Mucosa of descending colon (tissue), 3 donors: ENCODE results near the gene CST6. TPM values are rescaled to one million over a fixed set of nuclear protein-coding genes. Genes with fewer than 3 reads are reported as not detected.
A peak's percentile ranks its signal among the peaks of the same experiment; 100 is the strongest.
"Not testable (repeated sequence)": the region's sequence is repeated elsewhere in the genome, so short reads cannot be mapped to it uniquely, and the experiment has no call there.

Source experiments
- ATAC-seq: fragments of 200-7000 bp; cut with Tn5 transposase; one replicate; pipeline ENCODE4 v1.9.1; 2020; ENCODE audit warnings: mild to moderate bottlenecking, moderate library complexity
- DNase-seq, 3 donors: peaks; one replicate each; pipeline ENCODE4 v3.0.0-alpha.2; 2020
- H3K36me3 ChIP-seq: fragments of 200-600 bp; one replicate; pipeline ENCODE4 v1.8.0; 2021; ENCODE audit warnings: low read depth, mild to moderate bottlenecking
- H3K4me1 ChIP-seq: fragments of 200-600 bp; one replicate; pipeline ENCODE4 v1.8.0; 2021; ENCODE audit warnings: low read depth, mild to moderate bottlenecking
- H3K4me3 ChIP-seq: fragments of 200-600 bp; one replicate; pipeline ENCODE4 v1.8.0; 2021; ENCODE audit warnings: mild to moderate bottlenecking
- H3K9me3 ChIP-seq: fragments of 200-600 bp; one replicate; pipeline ENCODE4 v1.8.0; 2021; ENCODE audit warnings: mild to moderate bottlenecking
- intact Hi-C, 2 donors: fragments of 100-400 bp; cut with DNase I in 1 of 2; cut with micrococcal nuclease in 1 of 2; formaldehyde crosslinking; loops; one replicate each; pipeline versions ENCODE4 v1.11.0 to v1.11.1; 2022; cut with DNase I, micrococcal nuclease
- total RNA-seq, 3 donors: library from RNA; stranded (reverse); fragmentation: NEBNext Ultra II Directional in 2 of 3; extraction: Animal tissue kit (Norgen Biotek cat#: 25700) in 2 of 3; gene quantifications; one replicate each; pipeline versions ENCODE4 v1.2.1 to v1.2.4, GENCODE V29; 2021 to 2023
- TF ChIP-seq, protein P1 (sequence below): fragments of 200-600 bp; IDR thresholded peaks from one replicate; pipeline ENCODE4 v1.8.0; 2022; ENCODE audit warnings: antibody characterized with exemption, mild to moderate bottlenecking
- donor health status: DM: no; HTN: no; CAD: no; lungs with moderate emphysema.
- donor health status: DM: no; HTN: no; CAD: no.
- donor health status: DM: no; HTN: yes; CAD: no.

CST6 gene
- total RNA-seq, 3 donors from 2014 or later = not detected

DNA sequence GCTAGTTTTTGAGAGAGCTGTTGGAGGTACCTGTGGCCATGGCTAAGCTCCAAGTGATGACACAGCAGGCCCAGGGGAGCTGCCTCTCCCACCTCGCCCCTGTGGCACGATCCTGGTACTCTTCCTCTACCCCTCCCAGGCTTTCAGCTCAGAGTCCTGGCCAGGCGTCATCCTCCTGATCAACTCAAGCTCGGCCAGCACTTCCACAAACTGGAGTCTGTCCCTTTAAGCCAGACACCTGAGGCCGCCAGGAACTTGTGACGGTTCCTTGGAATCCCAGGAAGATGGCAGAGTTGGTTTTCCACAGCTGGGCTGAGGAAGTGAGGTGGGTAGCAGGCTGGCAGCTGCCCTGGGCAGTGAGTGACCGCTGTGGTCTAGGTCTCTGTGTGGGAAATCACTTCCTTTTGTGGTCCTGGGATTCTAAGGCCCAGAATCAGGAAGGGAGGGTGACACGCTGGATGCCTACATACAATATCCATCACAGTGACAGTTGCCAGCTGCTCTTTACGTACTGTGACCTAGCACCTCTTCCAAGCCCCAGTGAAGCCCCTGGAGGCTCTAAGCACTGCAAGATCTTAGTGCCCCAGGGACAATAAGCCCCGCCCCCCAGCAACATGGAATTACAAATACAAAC is 3.2 kb upstream of the CST6 start:
- Histone ChIP-seq H3K36me3 (no peaks in the 10 kb centered on the region), H3K9me3 (no peaks in the 10 kb centered on the region), H3K4me1 (peaks cover 5% of the 10 kb centered on the region), H3K4me3 (no peak overlapping the region)
- ATAC-seq = no peak
- DNase-seq = no peak
- intact Hi-C loops = no loop called here
- TF ChIP-seq, protein P1, sequence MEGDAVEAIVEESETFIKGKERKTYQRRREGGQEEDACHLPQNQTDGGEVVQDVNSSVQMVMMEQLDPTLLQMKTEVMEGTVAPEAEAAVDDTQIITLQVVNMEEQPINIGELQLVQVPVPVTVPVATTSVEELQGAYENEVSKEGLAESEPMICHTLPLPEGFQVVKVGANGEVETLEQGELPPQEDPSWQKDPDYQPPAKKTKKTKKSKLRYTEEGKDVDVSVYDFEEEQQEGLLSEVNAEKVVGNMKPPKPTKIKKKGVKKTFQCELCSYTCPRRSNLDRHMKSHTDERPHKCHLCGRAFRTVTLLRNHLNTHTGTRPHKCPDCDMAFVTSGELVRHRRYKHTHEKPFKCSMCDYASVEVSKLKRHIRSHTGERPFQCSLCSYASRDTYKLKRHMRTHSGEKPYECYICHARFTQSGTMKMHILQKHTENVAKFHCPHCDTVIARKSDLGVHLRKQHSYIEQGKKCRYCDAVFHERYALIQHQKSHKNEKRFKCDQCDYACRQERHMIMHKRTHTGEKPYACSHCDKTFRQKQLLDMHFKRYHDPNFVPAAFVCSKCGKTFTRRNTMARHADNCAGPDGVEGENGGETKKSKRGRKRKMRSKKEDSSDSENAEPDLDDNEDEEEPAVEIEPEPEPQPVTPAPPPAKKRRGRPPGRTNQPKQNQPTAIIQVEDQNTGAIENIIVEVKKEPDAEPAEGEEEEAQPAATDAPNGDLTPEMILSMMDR = no peak

DNA sequence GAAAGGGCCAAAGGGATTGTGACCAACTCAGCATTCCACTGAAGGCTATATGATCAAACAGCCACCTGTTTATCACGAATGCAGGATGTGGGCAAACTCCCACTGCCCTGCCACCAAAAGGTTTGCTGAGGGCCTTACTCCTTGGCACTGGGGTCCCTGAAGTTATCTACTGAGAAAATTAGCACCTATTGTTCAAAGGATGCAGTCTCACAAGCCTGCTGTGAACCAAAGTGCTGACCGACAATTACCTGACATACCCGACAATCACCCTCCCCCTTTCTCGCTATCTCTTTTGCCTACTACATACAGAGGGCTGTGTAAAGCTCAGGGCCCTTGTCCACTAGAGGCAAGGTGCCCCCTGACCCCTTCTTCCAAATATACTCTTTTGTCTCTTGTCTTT is 1.8 kb upstream of the CST6 start:
- H3K36me3 ChIP-seq, ATAC-seq, intact Hi-C loops, H3K4me3 ChIP-seq, H3K9me3 ChIP-seq, DNase-seq, H3K4me1 ChIP-seq: not testable (repeated sequence)

DNA sequence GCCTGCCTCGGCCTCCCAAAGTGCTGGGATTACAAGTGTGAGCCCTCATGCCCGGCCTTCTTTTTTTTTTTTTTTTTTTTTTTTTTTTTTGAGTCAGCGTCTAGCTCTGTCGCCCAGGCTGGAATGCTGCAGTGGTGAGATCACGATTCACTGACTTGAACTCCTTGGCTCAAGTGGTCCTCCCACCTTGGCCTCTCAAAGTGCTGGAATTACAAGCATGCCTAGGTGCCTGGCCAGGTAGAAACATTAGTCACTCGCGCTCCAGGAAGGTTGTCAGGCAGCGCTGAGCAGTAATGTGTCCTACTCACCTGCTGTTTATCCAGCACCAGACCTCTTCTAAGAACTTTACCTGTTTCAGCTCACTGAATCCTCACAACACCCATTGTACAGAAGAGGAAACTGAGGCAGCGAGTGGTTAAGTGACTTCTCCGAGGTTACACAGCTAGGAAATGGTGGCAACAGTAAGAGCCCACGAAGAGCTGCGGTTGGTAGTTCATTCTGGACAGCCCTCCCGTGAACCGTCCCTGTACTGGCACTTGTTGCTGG is 496 bp upstream of the CST6 start:
- H3K4me3 ChIP-seq = no peak overlapping the region
- DNase-seq = peak in 1 of 3 donors; percentile 24
- H3K9me3 ChIP-seq = no peaks in the 10 kb centered on the region
- no peak for ATAC-seq
- intact Hi-C loops = no loop called here
- peaks cover 5% of the 10 kb centered on the region for H3K4me1 ChIP-seq
- TF ChIP-seq, protein P1 = no peak
- H3K36me3 ChIP-seq = no peaks in the 10 kb centered on the region

DNA sequence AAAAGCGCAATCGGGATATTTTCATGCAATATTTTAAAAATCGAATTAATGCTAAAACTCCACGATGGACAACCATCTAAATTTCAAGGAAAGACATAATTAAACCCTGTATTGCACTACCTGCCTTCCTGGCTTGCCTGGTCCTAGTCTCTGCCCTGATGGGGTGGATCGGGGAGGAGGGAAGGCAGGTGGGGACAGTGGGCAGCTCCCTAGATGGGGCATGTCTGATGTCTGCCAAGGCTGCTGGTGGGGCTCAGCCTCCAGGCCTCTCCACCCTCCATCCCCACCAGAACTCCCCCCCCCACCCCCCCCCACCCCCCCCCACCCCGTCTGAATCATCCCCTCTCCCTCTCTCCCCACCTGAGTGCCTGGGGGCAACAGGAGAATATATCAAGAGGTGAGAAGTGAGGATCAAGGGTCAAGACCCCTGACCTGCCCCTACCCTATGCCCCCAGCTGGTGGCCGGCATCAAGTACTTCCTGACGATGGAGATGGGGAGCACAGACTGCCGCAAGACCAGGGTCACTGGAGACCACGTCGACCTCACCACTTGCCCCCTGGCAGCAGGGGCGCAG is 650 bp downstream of the CST6 start:
- no peak for ATAC-seq
- no peaks in the 10 kb centered on the region for H3K9me3 ChIP-seq
- intact Hi-C loops = no loop called here
- H3K4me3 ChIP-seq = no peak overlapping the region
- H3K4me1 ChIP-seq = peaks cover 5% of the 10 kb centered on the region
- TF ChIP-seq, protein P1 = no peak
- peak in 1 of 3 donors; percentile 25 for DNase-seq
- H3K36me3 ChIP-seq = no peaks in the 10 kb centered on the region

DNA sequence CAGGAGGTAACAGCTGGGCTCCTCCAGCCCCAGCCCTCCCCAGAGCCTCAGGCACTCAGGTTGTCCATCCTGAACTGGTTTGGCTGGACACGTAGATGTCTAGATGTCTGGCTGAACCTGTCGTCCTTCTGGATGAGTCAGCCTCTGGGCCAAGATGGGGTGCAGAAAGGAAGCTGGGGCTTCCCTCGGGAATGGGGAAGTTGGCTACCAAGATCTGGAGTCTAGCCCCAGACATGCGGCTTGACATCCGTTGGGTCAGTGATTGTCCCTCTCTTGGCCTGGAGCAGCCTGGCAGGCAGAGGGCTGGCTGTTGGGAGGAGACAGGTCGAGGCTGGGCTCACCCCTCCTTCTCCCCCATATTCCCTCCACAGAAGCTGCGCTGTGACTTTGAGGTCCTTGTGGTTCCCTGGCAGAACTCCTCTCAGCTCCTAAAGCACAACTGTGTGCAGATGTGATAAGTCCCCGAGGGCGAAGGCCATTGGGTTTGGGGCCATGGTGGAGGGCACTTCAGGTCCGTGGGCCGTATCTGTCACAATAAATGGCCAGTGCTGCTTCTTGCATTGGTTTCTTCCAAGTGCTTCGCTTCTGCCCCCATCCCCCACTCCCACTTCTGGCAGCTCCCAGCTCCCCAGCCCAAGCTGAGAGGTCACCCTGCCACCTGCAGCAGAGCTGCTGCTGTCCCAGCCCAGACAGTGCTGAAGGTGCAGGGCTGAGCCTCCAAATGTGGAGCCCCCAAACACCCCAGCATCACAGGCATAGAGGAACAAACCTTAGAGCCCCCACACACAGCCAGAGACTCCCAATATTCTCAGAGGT is 1.3 kb downstream of the CST6 start:
- H3K4me3 ChIP-seq = no peak overlapping the region
- ATAC-seq (peak; percentile 21), DNase-seq (peak in 1 of 3 donors; percentile 43)

More for the DNA sequence above, 1.3 kb downstream of the CST6 start:
- Histone ChIP-seq H3K4me1 (peaks cover 5% of the 10 kb centered on the region), H3K36me3 (no peaks in the 10 kb centered on the region), H3K9me3 (no peaks in the 10 kb centered on the region)
- intact Hi-C loops = no loop called here
- TF ChIP-seq, protein P1 = no peak
